AG09319 (cell line): ENCODE data around the gene NAPB.

ENCODE experiments used
- DNase-seq: peaks from one replicate; pipeline ENCODE4 v3.0.0-alpha.2; 2010; ENCODE audit warnings: low read depth; ENCODE audit errors: extremely low read depth
- TF ChIP-seq, protein P1 (sequence below): IDR thresholded peaks from 2 replicates; pipeline ENCODE4 v1.5.1; 2011; ENCODE audit warnings: low read depth, mild to moderate bottlenecking, inconsistent platforms, low read length, moderate library complexity

NAPB gene

DNA sequence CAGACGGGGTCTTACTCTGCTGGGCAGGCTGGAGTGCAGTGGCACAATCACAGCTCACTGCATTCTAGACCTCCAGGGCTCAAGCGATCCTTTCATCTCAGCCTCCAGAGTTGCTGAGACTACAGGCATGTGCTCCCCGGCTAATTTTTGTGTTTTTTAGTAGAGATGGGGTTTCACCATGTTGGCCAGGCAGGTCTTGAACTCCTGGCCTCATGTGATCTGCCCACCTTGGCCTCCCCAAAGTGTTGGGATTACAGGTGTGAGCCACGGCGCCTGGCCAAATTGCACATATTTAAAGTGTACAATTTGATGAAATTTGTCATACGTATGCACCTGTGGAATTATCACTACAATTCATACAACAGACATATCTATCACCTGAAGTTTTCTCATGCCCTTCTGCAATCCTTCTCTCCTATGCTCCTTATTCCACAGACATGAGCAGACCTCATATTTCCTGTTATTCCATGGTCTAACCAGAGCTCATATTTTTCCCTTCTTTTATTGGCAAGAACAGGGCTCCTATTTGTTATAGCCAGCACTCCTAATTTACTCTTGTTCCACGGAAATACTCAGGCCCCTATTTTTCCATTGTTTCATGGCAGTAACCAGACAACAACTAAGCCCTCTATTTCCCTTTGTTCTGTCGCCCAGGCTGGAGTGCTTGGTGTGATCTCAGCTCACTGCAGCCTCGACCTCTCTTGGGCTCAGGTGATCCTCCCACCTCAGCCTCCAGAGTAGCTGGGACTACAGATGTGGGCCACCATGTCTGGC lies 16.0 kb upstream of the NAPB start:
- TF ChIP-seq, protein P1, sequence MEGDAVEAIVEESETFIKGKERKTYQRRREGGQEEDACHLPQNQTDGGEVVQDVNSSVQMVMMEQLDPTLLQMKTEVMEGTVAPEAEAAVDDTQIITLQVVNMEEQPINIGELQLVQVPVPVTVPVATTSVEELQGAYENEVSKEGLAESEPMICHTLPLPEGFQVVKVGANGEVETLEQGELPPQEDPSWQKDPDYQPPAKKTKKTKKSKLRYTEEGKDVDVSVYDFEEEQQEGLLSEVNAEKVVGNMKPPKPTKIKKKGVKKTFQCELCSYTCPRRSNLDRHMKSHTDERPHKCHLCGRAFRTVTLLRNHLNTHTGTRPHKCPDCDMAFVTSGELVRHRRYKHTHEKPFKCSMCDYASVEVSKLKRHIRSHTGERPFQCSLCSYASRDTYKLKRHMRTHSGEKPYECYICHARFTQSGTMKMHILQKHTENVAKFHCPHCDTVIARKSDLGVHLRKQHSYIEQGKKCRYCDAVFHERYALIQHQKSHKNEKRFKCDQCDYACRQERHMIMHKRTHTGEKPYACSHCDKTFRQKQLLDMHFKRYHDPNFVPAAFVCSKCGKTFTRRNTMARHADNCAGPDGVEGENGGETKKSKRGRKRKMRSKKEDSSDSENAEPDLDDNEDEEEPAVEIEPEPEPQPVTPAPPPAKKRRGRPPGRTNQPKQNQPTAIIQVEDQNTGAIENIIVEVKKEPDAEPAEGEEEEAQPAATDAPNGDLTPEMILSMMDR: no peak
- no peak for DNase-seq

DNA sequence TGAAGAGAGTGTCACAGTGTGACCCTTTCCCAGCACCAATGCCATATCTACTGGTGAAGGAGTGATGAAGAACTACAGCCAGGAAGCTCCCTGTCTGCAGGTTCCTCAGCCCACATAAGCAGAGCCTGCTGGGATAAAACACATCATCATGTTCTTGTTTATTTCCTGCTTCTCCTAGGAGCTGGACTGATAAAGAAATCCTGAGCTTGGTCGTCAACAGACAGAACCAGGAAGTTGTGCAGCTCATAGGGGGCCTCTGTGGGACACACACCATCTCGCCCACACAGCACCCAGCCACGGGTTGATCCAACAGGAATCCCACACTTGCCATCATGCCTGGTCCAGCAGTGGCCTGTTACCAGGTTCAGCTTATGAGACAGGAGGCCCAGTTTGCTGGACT lies 15.4 kb upstream of the NAPB start:
- no peak for DNase-seq
- TF ChIP-seq, protein P1: no peak

DNA sequence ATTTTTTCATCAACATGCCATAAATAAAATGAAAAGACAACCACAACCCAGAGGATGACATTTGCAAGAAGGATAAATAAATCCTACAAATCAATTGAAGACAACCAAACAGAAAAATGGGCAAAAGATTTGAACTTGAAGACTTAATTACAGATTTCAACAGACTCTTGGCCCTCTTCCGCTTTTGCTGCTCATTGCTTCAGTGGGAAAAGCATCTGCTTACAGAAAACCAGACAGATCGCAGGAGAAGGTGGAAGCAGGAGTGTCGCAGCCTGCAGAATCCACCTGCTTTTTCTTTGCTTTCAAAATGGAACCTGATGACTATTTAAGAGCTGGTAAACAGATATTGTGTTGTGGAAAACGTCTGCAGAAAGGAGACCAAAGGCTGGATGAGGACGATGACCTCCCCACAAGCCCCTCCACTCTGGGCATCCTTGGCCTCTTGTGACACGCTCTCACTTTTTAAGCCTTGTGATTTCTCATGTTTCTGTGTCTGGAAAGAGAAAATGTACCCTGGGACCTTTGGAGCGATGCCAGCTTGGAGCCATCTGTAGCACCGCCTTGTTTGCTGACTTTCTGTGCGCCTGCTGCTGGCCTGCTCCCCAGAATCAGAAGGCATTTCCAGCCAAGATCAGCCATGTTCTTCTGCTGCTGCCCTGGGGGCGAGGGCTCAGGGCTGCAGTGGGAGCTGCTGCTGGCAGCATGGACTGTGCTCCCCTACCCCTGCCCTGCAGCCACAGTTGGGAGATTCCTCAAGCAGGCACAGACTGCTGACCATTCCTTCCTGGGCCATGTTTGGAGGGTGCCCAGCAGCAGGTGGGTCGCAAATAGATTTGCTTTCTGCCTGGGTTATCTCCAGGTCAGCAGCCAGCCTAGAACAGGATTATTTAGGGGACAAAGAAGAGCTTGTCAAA lies 14.6 kb upstream of the NAPB start:
- TF ChIP-seq, protein P1: no peak
- DNase-seq: no peak

DNA sequence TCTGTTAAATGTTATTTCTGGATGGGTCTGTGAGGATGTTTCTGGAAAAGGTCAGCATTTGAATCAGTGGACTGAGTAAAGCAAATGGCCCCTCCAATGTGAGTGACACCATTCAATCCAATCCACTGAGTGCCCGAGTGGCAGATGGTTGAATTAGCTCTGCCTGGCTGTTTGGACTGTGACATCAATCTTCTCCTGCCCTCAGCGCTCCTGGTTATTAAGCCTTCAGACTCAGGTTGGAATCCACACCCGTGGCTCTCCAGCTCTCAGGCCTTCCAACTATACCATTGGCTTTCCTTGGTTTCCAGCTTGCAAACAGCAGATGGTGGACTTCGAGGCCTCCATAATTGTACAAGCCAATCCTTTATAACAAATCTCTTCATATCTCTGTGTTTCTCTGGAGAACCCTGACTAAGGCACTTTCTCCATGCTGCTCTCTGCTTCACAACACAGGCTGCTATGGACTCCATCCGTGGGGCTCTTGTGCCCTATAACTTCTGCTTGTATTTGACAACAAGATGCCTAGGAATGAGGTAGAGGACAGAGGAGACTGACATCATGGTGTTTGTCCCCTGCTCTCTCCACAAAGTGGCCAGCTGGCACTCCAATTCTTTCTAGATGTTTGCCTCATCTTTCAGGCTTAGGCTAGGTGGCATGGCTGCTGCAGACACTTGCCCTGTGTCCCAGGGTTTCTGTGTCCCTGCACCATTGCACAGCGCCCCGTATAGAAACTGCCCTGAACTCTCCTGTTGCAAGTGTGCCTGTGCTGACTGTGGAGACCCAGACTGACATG lies 13.4 kb upstream of the NAPB start:
- no peak for DNase-seq
- TF ChIP-seq, protein P1: no peak

DNA sequence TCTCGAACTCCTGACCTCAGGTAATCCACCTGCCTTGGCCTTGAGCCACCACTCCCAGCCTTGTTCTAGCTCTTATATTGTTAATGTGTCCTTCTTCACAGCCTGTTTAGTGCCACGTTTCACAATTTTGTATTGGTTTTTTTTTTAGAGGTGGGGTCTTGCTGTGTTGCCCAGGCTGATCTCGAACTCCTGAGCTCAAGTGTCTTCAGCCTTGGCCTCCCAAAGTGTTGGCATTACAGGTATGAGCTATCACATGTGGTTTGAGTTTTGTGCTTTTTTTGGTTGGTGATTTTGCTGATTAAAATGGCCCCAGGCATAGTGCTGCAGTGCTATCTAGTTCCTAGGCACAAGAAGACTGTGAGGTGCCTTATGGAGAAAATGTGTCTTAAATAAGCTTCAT lies 12.3 kb upstream of the NAPB start:
- TF ChIP-seq, protein P1: no peak
- no peak for DNase-seq

DNA sequence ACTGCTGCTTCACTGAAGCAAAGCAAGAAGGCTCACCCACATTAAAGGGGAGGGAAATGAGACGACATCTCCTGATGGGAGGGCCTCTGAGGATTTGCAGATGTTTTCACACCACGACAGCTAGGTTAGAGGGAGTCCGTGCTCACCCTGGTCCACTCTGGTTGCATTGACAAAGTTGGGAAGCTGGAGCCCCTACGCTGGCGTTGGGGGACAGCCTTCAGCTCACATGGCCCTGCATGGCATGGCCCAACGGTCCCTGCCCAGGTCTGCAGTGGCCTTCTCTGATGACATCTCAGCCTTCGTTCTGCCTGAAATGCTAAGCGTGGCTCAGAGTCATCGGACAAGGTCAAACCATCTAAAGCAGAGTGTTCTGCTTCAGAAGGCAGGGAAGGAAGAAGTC lies 3.8 kb upstream of the NAPB start:
- TF ChIP-seq, protein P1: no peak
- DNase-seq: no peak
